ENCODE results near the gene IL26.
A peak's percentile ranks its signal among the peaks of the same experiment; 100 is the strongest.

The IL26 gene

GRCh38 chr12:68252077-68252476 lies 26.5 kb upstream of the IL26 start:
- no peak for TF ChIP-seq GATA3 (IDR thresholded peaks at IDR 0.05; ENCODE audit: low read depth, low read length)
- TF ChIP-seq GATA2 (IDR thresholded peaks at IDR 0.05; ENCODE audit: low read depth, low read length) = no peak

- no peak for TF ChIP-seq GATA2 (IDR thresholded peaks at IDR 0.05; ENCODE audit: low read depth, low read length)
Observed at GRCh38 chr12:68250454-68250853, 24.8 kb upstream of the IL26 start.

- TF ChIP-seq GATA2 (IDR thresholded peaks at IDR 0.05; ENCODE audit: low read depth, low read length) (no peak), GATA3 (IDR thresholded peaks at IDR 0.05; ENCODE audit: low read depth, low read length) (no peak)
Observed at GRCh38 chr12:68247785-68248184, 22.2 kb upstream of the IL26 start.

GRCh38 chr12:68246350-68246749 lies 20.7 kb upstream of the IL26 start:
- TF ChIP-seq GATA2 (IDR thresholded peaks at IDR 0.05; ENCODE audit: low read depth, low read length) (no peak), GATA3 (IDR thresholded peaks at IDR 0.05; ENCODE audit: low read depth, low read length) (no peak)

GRCh38 chr12:68245180-68246021 lies 19.8 kb upstream of the IL26 start:
- TF ChIP-seq GATA2 (IDR thresholded peaks at IDR 0.05; ENCODE audit: low read depth, low read length) (peak; percentile 33; the same call in 1 of the 2 replicates), GATA3 (IDR thresholded peaks at IDR 0.05; ENCODE audit: low read depth, low read length) (no peak)

GRCh38 chr12:68242777-68243176 lies 17.2 kb upstream of the IL26 start:
- TF ChIP-seq GATA3 (IDR thresholded peaks at IDR 0.05; ENCODE audit: low read depth, low read length) (no peak), GATA2 (IDR thresholded peaks at IDR 0.05; ENCODE audit: low read depth, low read length) (no peak)

GRCh38 chr12:68240975-68241374 lies 15.4 kb upstream of the IL26 start:
- TF ChIP-seq GATA3 (IDR thresholded peaks at IDR 0.05; ENCODE audit: low read depth, low read length) = no peak
- TF ChIP-seq GATA2 (IDR thresholded peaks at IDR 0.05; ENCODE audit: low read depth, low read length) = no peak

GRCh38 chr12:68240079-68240478 lies 14.5 kb upstream of the IL26 start:
- TF ChIP-seq GATA3 (IDR thresholded peaks at IDR 0.05; ENCODE audit: low read depth, low read length) = no peak
- TF ChIP-seq GATA2 (IDR thresholded peaks at IDR 0.05; ENCODE audit: low read depth, low read length) = no peak

GRCh38 chr12:68239309-68239982 lies 13.8 kb upstream of the IL26 start:
- TF ChIP-seq GATA2 (IDR thresholded peaks at IDR 0.05; ENCODE audit: low read depth, low read length) (no peak), GATA3 (IDR thresholded peaks at IDR 0.05; ENCODE audit: low read depth, low read length) (no peak)

- TF ChIP-seq GATA2 (IDR thresholded peaks at IDR 0.05; ENCODE audit: low read depth, low read length) (no peak), GATA3 (IDR thresholded peaks at IDR 0.05; ENCODE audit: low read depth, low read length) (no peak)
Observed at GRCh38 chr12:68237619-68238018, 12.0 kb upstream of the IL26 start.

- TF ChIP-seq GATA3 (IDR thresholded peaks at IDR 0.05; ENCODE audit: low read depth, low read length) (no peak), GATA2 (IDR thresholded peaks at IDR 0.05; ENCODE audit: low read depth, low read length) (no peak)
Observed at GRCh38 chr12:68237078-68237477, 11.5 kb upstream of the IL26 start.

- TF ChIP-seq GATA2 (IDR thresholded peaks at IDR 0.05; ENCODE audit: low read depth, low read length) (no peak), GATA3 (IDR thresholded peaks at IDR 0.05; ENCODE audit: low read depth, low read length) (no peak)
Observed at GRCh38 chr12:68236421-68237059, 10.9 kb upstream of the IL26 start.

GRCh38 chr12:68235576-68235975 lies 10.0 kb upstream of the IL26 start:
- TF ChIP-seq GATA2 (IDR thresholded peaks at IDR 0.05; ENCODE audit: low read depth, low read length) (no peak), GATA3 (IDR thresholded peaks at IDR 0.05; ENCODE audit: low read depth, low read length) (no peak)

- TF ChIP-seq GATA2 (IDR thresholded peaks at IDR 0.05; ENCODE audit: low read depth, low read length) (no peak), GATA3 (IDR thresholded peaks at IDR 0.05; ENCODE audit: low read depth, low read length) (no peak)
Observed at GRCh38 chr12:68234140-68234539, 8.5 kb upstream of the IL26 start.

- TF ChIP-seq GATA3 (IDR thresholded peaks at IDR 0.05; ENCODE audit: low read depth, low read length) (no peak), GATA2 (IDR thresholded peaks at IDR 0.05; ENCODE audit: low read depth, low read length) (no peak)
Observed at GRCh38 chr12:68233498-68233897, 7.9 kb upstream of the IL26 start.
